HepG2 (cell line): ENCODE data around the gene BCAS3. TPM values are rescaled to one million over a fixed set of nuclear protein-coding genes. Genes with fewer than 3 reads are reported as not detected.

ENCODE experiments used
- ADNP ChIP-seq: sonication (generic); formaldehyde crosslinking; IDR thresholded peaks from 2 replicates; pipeline ENCODE4 v1.4.0; 2020; ENCODE audit warnings: missing genetic modification reagents
- KAT7 ChIP-seq: IDR thresholded peaks from 2 replicates; pipeline ENCODE4 v1.6.1; 2018; ENCODE audit warnings: borderline replicate concordance, missing compliant biosample characterization
- KAT8 ChIP-seq: IDR thresholded peaks from 2 replicates; pipeline ENCODE4 v1.6.1; 2016; ENCODE audit warnings: missing genetic modification reagents, missing compliant biosample characterization
- KDM1A ChIP-seq: IDR thresholded peaks from 2 replicates; pipeline ENCODE4 v1.6.1; 2016; ENCODE audit warnings: missing compliant biosample characterization
- MXI1 ChIP-seq: IDR thresholded peaks from 3 replicates; pipeline ENCODE4 v1.6.1; 2012; ENCODE audit warnings: low read depth, low read length, inconsistent platforms, borderline replicate concordance
- NFE2 ChIP-seq: sonication (generic); formaldehyde crosslinking; IDR thresholded peaks from 2 replicates; pipeline ENCODE4 v1.4.0; 2020; ENCODE audit warnings: missing genetic modification reagents
- NR2F2 ChIP-seq: IDR thresholded peaks from 2 replicates; pipeline ENCODE4 v1.6.1; 2012; ENCODE audit warnings: low read depth, inconsistent platforms, borderline replicate concordance
- NRL ChIP-seq: sonication (generic); formaldehyde crosslinking; IDR thresholded peaks from 2 replicates; pipeline ENCODE4 v1.5.0; 2020; ENCODE audit warnings: missing genetic modification reagents, mild to moderate bottlenecking, moderate library complexity, borderline replicate concordance
- REXO4 ChIP-seq: sonication (generic); formaldehyde crosslinking; IDR thresholded peaks from 2 replicates; pipeline ENCODE4 v1.8.0; 2022; ENCODE audit warnings: missing genetic modification reagents, mild to moderate bottlenecking, borderline replicate concordance
- RFXAP ChIP-seq: sonication (generic); formaldehyde crosslinking; IDR thresholded peaks from 2 replicates; pipeline ENCODE4 v1.4.0; 2020; ENCODE audit warnings: missing genetic modification reagents, borderline replicate concordance
- TAF15 ChIP-seq: fragments of 200-400 bp; formaldehyde crosslinking; IDR thresholded peaks from one replicate; pipeline ENCODE4 v1.6.1; 2018; ENCODE audit warnings: mild to moderate bottlenecking, low read depth, low read length; ENCODE audit not compliant: poor library complexity, severe bottlenecking
- ZFP90 ChIP-seq: sonication (generic); formaldehyde crosslinking; IDR thresholded peaks from 2 replicates; pipeline ENCODE4 v1.8.0; 2022; ENCODE audit warnings: missing genetic modification reagents, mild to moderate bottlenecking, inconsistent platforms, borderline replicate concordance
- ZNF143 ChIP-seq: sonication (generic); formaldehyde crosslinking; IDR thresholded peaks from 2 replicates; pipeline ENCODE4 v1.4.0; 2020; ENCODE audit warnings: missing genetic modification reagents
- ZNF253 ChIP-seq: sonication (generic); formaldehyde crosslinking; IDR thresholded peaks from 2 replicates; pipeline ENCODE4 v1.8.0; 2022; ENCODE audit warnings: mild to moderate bottlenecking, missing genetic modification reagents, borderline replicate concordance
- ZNF660 ChIP-seq: sonication (generic); formaldehyde crosslinking; IDR thresholded peaks from 2 replicates; pipeline ENCODE4 v1.5.1; 2020; ENCODE audit warnings: mild to moderate bottlenecking, low read depth, missing genetic modification reagents, borderline replicate concordance
- ZNF672 ChIP-seq: sonication (generic); formaldehyde crosslinking; IDR thresholded peaks from 2 replicates; pipeline ENCODE4 v1.8.1; 2022; ENCODE audit warnings: missing genetic modification reagents
- ZNF7 ChIP-seq: IDR thresholded peaks from 2 replicates; pipeline ENCODE4 v1.6.1; 2016; ENCODE audit warnings: missing biosample characterization, missing genetic modification reagents
- ZNF703 ChIP-seq: sonication (generic); formaldehyde crosslinking; IDR thresholded peaks from 2 replicates; pipeline ENCODE4 v1.5.1; 2020; ENCODE audit warnings: missing genetic modification reagents, mild to moderate bottlenecking, moderate library complexity, borderline replicate concordance
- ZSCAN9 ChIP-seq: IDR thresholded peaks from 2 replicates; pipeline ENCODE4 v1.6.1; 2016; ENCODE audit warnings: borderline replicate concordance
- polyA plus RNA-seq, 8 experiments: library from polyadenylated mRNA; depleted of rRNA in 3 of 8; stranded (reverse) in 7 of 8; unstranded in 1 of 8; fragments of >200 nt; fragmentation: Illumina TruSeq in 4 of 8; extraction: Trizol in 4 of 8; gene quantifications; 2 replicates each; pipeline versions ENCODE4 v1.2.1 to v1.2.3, GENCODE V29; 2011 to 2016; ENCODE audit warnings: low read depth in 4 of 8, missing spikeins in 1 of 8, mixed read lengths in 1 of 8; ENCODE audit not compliant: insufficient read depth in 1 of 8
- total RNA-seq, 5 experiments: library from RNA; depleted of rRNA; stranded (reverse); fragments of >200 nt; fragmentation: Illumina TruSeq; extraction: Trizol; gene quantifications; 2 replicates each; pipeline ENCODE4 v1.2.3, GENCODE V29; 2016; ENCODE audit warnings: low read depth in 1 of 5
- TF ChIP-seq, protein P1 (sequence below): sonication (generic); formaldehyde crosslinking; IDR thresholded peaks from 2 replicates; pipeline ENCODE4 v1.9.0; 2022; ENCODE audit warnings: low read depth, missing genetic modification reagents
- TF ChIP-seq, protein P2 (sequence below): IDR thresholded peaks from 2 replicates; pipeline ENCODE4 v1.6.1; 2016; ENCODE audit warnings: low read depth
- TF ChIP-seq, protein P3 (sequence below): sonication (generic); formaldehyde crosslinking; IDR thresholded peaks from 2 replicates; pipeline ENCODE4 v1.5.0; 2020; ENCODE audit warnings: missing genetic modification reagents, mild to moderate bottlenecking, borderline replicate concordance
- TF ChIP-seq, protein P4 (sequence below): sonication (generic); formaldehyde crosslinking; IDR thresholded peaks from 2 replicates; pipeline ENCODE4 v1.8.1; 2023; ENCODE audit warnings: mild to moderate bottlenecking, moderate library complexity, missing genetic modification reagents
- TF ChIP-seq, protein P5 (sequence below): sonication (generic); formaldehyde crosslinking; IDR thresholded peaks from 2 replicates; pipeline ENCODE4 v1.8.1; 2023; ENCODE audit warnings: missing genetic modification reagents, mild to moderate bottlenecking, borderline replicate concordance

BCAS3 gene
- total and polyA plus RNA-seq, 2 of the 13 experiments (the other 11 are each of a cell fraction or from before 2014, with no cell fraction given): 10.7 to 11.2 TPM

DNA sequence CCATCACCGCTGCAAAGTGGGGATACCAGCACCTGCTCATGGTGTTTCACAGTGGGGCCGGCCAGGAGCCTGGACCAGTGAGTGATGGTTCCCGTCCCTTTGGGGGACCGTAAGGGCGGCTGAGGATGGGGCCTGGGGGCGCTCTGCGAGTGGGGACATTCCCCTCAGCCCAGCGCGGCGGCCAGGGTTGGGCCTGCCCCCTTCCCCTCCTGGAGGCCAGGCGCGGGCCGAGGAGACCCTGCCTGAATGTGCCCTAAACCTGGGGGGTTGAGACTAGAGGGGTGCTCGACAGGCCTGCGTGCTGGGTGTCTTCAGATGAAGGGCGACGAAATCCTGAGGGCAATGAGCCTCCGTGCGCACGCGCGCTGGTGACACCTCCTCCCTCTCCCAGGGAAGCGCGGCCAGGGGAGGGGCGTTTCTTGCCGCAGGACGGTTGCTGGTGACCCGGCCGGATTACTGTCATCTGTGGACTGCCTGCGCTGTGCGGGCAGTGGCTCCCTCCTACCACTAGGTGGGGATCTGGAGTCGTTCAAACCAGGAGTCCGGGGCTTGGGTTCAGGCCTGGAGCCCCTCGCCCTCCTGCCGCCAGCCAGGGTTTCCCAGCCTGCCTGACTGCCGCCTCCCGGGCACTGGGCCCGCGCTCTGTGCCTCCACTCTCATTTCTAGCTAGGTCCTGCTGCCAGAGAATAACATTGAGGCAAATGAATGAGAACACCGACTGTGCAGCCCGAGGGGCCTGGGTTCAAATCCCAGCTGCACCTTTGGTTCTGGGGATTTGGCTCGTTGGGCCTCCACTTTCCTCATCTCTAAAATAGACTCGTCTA is 739.1 kb downstream of the BCAS3 start (continued):
- TF ChIP-seq ZFP90 (CRISPR knock-in tag) (peak; percentile 22; the same call in 1 of the 2 replicates), ZNF672 (CRISPR knock-in tag) (no peak), TAF15 (no peak), ZNF7 (CRISPR knock-in tag) (no peak), RFXAP (CRISPR knock-in tag) (0 out of 2 replicates have a peak, but pooled peaks have one; percentile 39), ZNF703 (CRISPR knock-in tag) (no peak), MXI1 (no peak), REXO4 (no peak), ADNP (peak; percentile 57; the same call in 1 of the 2 replicates), ZSCAN9 (no peak), ZNF660 (no peak), KAT8 (CRISPR knock-in tag) (peak; percentile 61; the same call in 1 of the 2 replicates), NFE2 (no peak), NRL (CRISPR knock-in tag) (no peak), NR2F2 (no peak), KDM1A (CRISPR knock-in tag) (0 out of 2 replicates have a peak, but pooled peaks have one; percentile 34), KAT7 (CRISPR knock-in tag) (no peak), ZNF143 (CRISPR knock-in tag) (no peak), ZNF253 (no peak)
- TF ChIP-seq, protein P1, sequence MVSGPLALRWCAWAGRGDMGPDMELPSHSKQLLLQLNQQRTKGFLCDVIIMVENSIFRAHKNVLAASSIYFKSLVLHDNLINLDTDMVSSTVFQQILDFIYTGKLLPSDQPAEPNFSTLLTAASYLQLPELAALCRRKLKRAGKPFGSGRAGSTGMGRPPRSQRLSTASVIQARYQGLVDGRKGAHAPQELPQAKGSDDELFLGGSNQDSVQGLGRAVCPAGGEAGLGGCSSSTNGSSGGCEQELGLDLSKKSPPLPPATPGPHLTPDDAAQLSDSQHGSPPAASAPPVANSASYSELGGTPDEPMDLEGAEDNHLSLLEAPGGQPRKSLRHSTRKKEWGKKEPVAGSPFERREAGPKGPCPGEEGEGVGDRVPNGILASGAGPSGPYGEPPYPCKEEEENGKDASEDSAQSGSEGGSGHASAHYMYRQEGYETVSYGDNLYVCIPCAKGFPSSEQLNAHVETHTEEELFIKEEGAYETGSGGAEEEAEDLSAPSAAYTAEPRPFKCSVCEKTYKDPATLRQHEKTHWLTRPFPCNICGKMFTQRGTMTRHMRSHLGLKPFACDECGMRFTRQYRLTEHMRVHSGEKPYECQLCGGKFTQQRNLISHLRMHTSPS (CRISPR knock-in tag): 0 out of 2 replicates have a peak, but pooled peaks have one; percentile 4
- TF ChIP-seq, protein P2, sequence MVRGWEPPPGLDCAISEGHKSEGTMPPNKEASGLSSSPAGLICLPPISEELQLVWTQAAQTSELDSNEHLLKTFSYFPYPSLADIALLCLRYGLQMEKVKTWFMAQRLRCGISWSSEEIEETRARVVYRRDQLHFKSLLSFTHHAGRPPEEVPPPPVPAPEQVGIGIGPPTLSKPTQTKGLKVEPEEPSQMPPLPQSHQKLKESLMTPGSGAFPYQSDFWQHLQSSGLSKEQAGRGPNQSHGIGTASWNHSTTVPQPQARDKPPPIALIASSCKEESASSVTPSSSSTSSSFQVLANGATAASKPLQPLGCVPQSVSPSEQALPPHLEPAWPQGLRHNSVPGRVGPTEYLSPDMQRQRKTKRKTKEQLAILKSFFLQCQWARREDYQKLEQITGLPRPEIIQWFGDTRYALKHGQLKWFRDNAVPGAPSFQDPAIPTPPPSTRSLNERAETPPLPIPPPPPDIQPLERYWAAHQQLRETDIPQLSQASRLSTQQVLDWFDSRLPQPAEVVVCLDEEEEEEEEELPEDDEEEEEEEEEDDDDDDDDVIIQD (CRISPR knock-in tag): peak; percentile 30; the same call in 1 of the 2 replicates
- TF ChIP-seq, protein P3, sequence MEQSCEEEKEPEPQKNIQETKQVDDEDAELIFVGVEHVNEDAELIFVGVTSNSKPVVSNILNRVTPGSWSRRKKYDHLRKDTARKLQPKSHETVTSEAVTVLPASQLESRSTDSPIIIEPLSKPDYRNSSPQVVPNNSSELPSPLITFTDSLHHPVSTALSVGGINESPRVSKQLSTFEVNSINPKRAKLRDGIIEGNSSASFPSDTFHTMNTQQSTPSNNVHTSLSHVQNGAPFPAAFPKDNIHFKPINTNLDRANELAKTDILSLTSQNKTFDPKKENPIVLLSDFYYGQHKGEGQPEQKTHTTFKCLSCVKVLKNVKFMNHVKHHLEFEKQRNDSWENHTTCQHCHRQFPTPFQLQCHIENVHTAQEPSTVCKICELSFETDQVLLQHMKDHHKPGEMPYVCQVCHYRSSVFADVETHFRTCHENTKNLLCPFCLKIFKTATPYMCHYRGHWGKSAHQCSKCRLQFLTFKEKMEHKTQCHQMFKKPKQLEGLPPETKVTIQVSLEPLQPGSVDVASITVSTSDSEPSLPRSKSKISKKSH: peak; percentile 64; the same call in 1 of the 2 replicates
- TF ChIP-seq, protein P4, sequence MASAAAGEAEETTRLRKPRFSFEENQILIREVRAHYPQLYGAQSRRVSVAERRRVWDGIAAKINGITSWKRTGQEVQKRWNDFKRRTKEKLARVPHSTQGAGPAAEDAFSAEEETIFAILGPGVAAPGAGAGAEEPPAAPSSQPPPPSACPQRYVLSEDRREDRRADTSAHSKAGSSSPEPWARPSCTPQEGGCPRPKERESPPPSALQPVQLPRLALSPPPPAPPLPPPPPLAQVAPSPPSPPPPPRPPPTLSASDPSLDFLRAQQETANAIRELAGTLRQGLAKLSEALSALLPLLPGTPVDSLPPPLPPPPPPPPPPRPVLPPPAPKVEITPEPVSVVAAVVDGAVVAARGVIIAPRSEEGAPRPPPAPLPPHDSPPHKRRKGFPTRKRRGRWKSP (CRISPR knock-in tag): no peak
- TF ChIP-seq, protein P5, sequence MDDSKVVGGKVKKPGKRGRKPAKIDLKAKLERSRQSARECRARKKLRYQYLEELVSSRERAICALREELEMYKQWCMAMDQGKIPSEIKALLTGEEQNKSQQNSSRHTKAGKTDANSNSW: no peak
